Measurements from ENCODE around the gene KCNG3.

DNA sequence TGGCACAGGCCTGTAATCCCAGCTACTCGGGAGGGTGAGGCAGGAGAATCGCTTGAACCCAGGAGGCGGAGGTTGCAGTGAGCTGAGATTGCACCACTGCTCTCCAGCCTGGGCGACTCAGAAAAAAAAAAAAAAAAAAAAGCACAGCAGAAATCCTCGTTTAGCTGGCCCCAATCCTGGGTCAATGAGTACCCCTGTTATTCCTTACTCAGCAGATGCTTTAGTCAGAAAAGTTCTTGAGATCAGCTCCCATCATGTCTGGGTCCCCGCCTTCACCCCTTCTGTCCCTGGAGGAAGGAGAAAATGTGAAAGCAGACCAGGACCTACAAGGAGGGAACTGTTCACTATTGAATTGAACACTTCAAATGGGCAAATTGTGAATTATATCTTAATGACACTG, 16.4 kb upstream of the KCNG3 start:
- TF ChIP-seq POLR2A (IDR thresholded peaks at IDR 0.05), result no peak
- TF ChIP-seq, protein P1, sequence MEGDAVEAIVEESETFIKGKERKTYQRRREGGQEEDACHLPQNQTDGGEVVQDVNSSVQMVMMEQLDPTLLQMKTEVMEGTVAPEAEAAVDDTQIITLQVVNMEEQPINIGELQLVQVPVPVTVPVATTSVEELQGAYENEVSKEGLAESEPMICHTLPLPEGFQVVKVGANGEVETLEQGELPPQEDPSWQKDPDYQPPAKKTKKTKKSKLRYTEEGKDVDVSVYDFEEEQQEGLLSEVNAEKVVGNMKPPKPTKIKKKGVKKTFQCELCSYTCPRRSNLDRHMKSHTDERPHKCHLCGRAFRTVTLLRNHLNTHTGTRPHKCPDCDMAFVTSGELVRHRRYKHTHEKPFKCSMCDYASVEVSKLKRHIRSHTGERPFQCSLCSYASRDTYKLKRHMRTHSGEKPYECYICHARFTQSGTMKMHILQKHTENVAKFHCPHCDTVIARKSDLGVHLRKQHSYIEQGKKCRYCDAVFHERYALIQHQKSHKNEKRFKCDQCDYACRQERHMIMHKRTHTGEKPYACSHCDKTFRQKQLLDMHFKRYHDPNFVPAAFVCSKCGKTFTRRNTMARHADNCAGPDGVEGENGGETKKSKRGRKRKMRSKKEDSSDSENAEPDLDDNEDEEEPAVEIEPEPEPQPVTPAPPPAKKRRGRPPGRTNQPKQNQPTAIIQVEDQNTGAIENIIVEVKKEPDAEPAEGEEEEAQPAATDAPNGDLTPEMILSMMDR (IDR thresholded peaks at IDR 0.05), result no peak
